HG03139 (cell line): Measurements from ENCODE around the gene ARG1.

Experiments
- ATAC-seq: cut with Tn5 transposase; IDR thresholded peaks from one replicate; pipeline ENCODE4 v1.9.1; 2021; ENCODE audit not compliant: unreplicated experiment

The ARG1 gene

DNA sequence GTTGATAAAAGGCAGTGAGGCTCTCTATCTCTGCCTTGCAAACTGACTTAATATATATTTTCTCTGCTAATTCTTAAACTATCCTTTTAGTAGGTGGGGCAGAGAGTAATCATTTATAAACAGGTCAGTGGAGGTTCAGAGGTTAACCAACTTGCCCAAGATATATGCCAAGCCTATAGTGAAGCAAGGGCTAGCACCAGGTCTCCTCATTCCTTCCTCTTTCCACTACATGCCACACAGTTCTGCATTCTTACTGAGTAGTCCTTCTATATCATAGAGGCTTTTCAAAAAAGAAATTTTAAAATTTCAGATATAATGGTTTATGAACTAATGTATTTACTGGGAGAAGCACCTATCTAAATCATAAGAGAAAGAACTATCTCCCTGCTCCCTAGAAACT is 8.5 kb downstream of the ARG1 start:
- no peak for ATAC-seq

GRCh38 chr6:131586543-131586942 is 13.5 kb downstream of the ARG1 start:
- no peak for ATAC-seq

DNA sequence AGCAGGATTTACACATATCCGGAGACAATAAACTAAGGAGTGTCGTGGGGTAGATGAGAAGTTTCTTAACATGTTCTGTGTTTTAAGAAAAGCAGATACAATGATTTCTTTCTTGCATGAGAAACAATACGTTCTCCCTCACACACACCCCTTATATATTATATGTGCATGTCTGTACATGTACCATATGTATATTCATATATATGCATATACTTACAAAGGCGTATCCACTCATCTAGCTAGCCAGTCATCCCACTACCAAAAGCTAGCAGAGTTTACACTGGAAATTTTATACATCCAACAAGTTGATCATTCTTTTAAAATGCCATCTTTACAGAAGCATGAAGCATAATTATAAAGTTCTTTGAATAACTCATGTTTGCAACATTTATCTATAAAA is 14.9 kb downstream of the ARG1 start:
- no peak for ATAC-seq

DNA sequence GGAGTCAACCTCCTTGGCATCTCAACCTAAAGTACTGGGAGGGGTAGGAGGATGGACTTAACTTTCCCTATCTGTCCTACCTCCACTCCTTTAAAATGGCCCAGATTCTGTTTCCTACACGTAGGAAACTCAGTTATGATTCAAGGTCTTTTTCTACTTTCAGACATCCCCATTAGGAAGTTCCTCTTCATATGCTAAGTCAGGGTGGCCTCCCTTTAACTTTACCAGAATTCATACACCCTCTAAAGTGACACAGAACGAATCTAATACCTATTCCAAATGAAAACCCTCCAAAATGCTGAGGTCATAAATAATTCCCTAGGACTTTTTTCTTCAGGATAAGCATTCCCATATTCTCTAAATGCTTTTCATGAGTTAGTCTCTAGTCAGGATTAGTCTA is 15.6 kb downstream of the ARG1 start:
- ATAC-seq = no peak

GRCh38 chr6:131592935-131593334 is 19.9 kb downstream of the ARG1 start:
- no peak for ATAC-seq

GRCh38 chr6:131594074-131594473 is 21.0 kb downstream of the ARG1 start:
- ATAC-seq = no peak

DNA sequence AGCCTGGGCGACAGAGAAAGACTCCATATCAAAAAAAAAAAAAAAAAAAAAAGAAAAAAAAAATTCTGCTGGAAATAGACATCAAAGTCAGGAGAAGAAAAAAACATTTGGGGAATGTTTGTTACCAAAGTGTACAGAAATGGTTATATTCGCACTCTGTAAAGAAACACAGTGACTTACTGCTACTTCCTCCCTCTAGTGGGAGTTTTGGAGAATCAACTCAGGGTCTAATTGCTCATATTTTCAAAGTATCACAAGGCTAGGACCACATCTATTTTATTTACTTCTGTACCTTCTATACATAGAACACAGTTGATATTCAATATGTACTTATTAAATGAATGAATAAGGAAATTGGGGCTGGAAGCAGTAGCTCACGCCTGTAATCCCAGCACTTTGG is 24.4 kb downstream of the ARG1 start:
- no peak for ATAC-seq

DNA sequence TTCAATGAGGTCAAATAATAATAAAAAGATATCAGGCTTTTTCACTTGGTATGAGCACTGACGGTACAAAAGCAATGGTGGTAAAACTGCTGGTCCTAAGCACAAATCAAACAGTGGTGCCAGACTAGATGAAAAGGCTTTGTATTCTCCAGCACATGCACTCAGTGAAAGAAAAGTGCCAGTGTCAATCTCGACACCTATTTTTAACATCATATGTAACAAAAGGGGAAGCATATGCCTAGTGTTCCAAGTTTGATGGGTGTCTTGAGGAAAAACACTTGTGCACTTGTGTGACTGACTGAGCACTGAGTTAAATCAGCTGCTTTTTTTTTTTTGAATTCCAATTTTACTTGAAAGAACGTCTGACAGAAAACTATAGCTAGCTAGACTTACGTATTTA is 27.7 kb downstream of the ARG1 start:
- ATAC-seq = no peak

DNA sequence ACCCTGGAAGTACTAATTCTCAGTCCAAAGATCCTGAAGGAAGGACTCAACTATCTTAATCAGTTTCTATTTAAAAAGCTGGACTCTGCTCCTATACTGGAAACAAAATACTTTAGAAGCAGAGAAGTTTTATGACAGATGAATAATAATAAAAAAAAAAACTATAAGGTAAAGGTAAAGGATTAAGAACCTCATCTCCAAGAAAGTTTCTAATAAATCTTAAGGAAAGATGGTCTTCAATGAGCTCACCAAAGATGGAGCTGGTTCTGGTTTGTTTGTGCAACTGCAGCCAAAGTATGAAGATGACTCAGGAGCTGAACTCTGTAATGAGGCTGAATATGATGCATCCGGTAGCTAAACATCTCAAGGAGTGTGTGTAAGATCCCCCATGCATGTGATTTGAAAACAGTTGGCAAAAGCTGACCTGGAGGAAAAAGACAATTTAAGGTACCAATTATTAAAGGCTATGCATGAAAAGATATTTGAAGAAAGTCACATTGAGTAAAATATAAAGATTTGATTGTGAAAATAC is 29.8 kb downstream of the ARG1 start:
- no peak for ATAC-seq

GRCh38 chr6:131613296-131613925 is 40.4 kb downstream of the ARG1 start:
- ATAC-seq = no peak

DNA sequence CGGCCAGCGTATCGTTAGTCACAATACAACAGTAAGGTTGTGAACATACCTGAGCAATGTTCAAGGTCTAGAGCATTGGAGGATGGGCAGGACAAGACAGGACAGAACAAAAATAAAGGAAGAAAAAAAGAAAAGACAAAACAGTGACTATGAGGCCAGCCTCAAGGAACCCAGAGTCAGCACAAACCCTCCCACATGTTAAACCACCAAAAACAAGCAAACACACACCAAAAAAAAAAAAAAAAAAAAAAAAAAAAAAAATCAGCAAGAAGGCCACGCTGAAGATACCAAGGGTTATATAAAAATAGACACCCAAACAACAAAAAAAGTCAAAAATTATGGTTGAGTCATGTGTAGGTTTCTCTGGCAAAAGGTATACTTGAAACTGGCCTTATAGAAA is 42.2 kb downstream of the ARG1 start:
- ATAC-seq = no peak

DNA sequence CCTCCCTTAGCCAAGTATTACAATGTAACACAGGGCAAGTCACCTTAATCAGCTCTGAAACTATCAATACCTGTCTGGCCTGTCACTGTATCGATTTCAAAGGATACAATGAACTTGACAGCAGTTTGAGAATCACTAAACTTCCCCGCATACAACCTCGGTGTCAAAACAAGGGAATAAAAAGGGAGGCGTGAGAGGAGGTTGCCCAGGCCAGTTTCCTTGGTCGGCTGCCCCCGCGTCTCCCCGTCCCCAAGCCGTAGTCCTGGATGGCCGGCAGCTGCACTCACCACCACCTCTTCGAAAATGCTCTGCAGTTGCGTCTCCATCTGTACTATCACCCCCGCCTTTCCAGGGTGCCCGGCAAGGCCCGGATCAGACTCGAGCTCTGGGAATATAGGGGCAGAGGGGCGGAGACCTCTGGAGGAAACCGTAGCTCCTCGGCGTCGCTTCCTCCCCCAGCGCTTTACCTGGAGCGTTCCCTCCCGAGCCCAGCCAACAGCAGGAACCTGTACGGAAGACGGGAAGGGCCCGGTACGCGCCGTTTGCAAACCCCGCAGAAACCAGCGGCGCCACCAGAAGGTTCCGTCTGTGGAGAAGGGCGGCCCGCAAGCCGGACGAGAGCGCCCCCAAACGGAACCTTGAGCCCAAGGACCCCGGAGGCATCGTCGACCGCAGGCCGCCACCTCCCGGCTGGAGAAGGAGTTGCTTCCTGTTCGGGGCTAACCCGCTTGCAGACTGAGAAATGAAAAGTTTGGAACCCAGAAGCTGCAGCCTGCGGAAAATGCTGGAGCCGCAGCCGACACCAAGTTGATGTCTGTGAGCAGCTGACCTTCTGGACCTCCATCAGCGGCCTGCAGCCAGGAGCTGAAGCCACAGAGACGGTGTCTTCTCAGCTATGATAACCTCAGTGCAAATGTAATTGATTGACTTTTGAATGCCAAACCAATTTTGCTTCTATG is 55.0 kb downstream of the ARG1 start, which contains the start of gene MED23:
Gene MED23, minus strand, starts transcription at position 519 of the 959 bp plus-strand sequence. Its CDS starts 193 bp downstream, at position 326.
- peak; percentile 95 for ATAC-seq

- no peak for ATAC-seq
Observed at GRCh38 chr6:131628726-131629125, 55.7 kb downstream of the ARG1 start.

GRCh38 chr6:131629651-131630050 is 56.6 kb downstream of the ARG1 start:
- no peak for ATAC-seq

DNA sequence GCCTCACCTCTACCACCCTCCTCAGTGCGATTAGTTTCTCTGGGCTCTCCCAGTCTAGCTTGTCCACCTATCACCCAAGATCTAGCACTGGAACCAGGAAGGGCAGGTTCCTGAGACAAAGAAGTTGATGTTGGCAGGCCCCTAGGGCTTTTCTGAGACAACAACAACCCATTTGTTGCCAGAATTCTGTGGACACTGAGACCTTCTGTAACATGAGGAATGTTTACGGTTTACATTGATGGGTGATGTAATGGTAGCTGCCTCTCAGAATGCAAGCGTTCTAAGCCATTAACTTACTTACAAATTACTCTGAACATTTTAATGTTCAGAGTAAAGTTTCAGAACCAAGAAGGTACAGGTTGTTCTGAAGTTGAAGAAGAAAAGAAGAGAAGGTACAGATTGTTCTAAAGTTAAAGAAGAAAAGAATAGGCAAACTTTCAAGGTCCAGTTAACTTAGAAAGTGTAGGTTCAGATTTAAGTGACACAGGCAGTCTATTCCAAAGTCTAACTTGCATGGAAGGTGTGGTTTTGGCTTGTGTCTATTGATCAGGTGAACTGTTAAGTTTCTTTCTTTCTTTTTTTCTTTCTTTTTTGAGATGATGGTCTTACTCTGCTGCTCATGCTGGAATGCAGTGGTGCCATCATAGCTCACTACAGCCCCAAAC is 58.7 kb downstream of the ARG1 start:
- ATAC-seq = no peak
